Activated CD8-positive, alpha-beta T cell treated with anti-CD3 and anti-CD28 coated beads for 36 hours (primary cell): ENCODE measurements around the gene LGI4. TPM values are rescaled to one million over a fixed set of nuclear protein-coding genes. Genes with fewer than 3 reads are reported as not detected.

ENCODE experiments used
- ATAC-seq: fragments of 200-7000 bp; cut with Tn5 transposase; one replicate; pipeline ENCODE4 v1.10.0; 2021; ENCODE audit warnings: mild to moderate bottlenecking, moderate library complexity
- CTCF ChIA-PET: fragments of 350-600 bp; sonication (Branson Sonifier 250); formaldehyde crosslinking; loops from one replicate; lab custom pipeline; 2021; ENCODE audit warnings: antibody characterized with exemption; lab: Charles Lee
- POLR2A ChIA-PET: fragments of 350-600 bp; sonication (Branson Sonifier 250); formaldehyde crosslinking; loops from one replicate; lab custom pipeline; 2021; ENCODE audit warnings: antibody characterized with exemption; lab: Charles Lee
- DNase-seq: peaks from one replicate; pipeline ENCODE4 v3.0.0-alpha.2; 2020
- H3K27ac Mint-ChIP-seq: one replicate; pipeline ENCODE4 v1.8.0; 2021; ENCODE audit warnings: mild to moderate bottlenecking, mixed read lengths
- H3K27me3 Mint-ChIP-seq: one replicate; pipeline ENCODE4 v1.8.0; 2021; ENCODE audit warnings: mixed read lengths
- H3K36me3 Mint-ChIP-seq: one replicate; pipeline ENCODE4 v1.8.0; 2021; ENCODE audit warnings: low read depth, mixed read lengths
- H3K4me1 Mint-ChIP-seq: one replicate; pipeline ENCODE4 v1.8.0; 2021; ENCODE audit warnings: low read depth, mixed read lengths
- H3K4me3 Mint-ChIP-seq: one replicate; pipeline ENCODE4 v1.8.0; 2021; ENCODE audit warnings: mild to moderate bottlenecking, moderate library complexity, mixed read lengths
- H3K9me3 Mint-ChIP-seq: one replicate; pipeline ENCODE4 v1.8.0; 2021; ENCODE audit warnings: mixed read lengths
- intact Hi-C: fragments of 100-400 bp; cut with micrococcal nuclease; formaldehyde crosslinking; loops from one replicate; pipeline ENCODE4 v1.10.0; 2022
- total RNA-seq, 2 experiments: library from RNA; stranded (reverse); gene quantifications; one replicate each; pipeline ENCODE4 v1.2.3, GENCODE V29; 2021
- TF ChIP-seq, protein P1 (sequence below): fragments of 200-600 bp; IDR thresholded peaks from one replicate; pipeline ENCODE4 v1.8.0; 2022; ENCODE audit warnings: antibody characterized with exemption, mild to moderate bottlenecking

Gene LGI4
- total RNA-seq, 2 experiments from 2014 or later = 0.25 to 0.27 TPM

DNA sequence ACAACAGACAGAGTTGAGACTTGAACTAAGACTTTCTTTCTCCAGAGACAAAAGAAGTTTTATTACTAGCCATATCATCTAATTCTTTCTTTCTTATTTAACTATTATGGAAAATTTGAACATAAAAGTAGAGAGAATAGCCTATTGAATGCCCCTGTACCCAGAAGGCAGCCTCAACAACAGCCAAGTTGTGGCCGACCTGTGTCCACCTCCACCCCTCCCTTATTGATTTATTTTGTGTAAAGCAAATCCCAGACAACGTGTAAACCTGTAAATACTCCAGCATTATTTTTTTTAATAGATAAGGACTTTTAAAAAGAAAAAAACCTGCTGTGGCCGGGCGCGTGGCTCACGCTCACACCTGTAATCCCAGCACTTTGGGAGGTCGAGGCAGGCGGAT, 45.3 kb downstream of the LGI4 start:
- Mint-ChIP-seq H3K4me1 (peaks cover 11% of the 10 kb centered on the region), H3K36me3 (no peaks in the 10 kb centered on the region), H3K27ac (no peak overlapping the region), H3K4me3 (no peak overlapping the region), H3K9me3 (no peaks in the 10 kb centered on the region), H3K27me3 (peaks cover 3% of the 10 kb centered on the region)
- ChIA-PET POLR2A (interaction anchor here (0.7 kb wide), 1 partner anchor 79 kb away, joined by 3 read pairs; no protein-coding TSS in a partner anchor), CTCF (interaction anchor here (0.9 to 3.4 kb wide), 3 partner anchors 43 to 117 kb away, joined by 3 to 21 read pairs (median 15); no protein-coding TSS in a partner anchor)
- intact Hi-C loops = no loop called here
- TF ChIP-seq, protein P1, sequence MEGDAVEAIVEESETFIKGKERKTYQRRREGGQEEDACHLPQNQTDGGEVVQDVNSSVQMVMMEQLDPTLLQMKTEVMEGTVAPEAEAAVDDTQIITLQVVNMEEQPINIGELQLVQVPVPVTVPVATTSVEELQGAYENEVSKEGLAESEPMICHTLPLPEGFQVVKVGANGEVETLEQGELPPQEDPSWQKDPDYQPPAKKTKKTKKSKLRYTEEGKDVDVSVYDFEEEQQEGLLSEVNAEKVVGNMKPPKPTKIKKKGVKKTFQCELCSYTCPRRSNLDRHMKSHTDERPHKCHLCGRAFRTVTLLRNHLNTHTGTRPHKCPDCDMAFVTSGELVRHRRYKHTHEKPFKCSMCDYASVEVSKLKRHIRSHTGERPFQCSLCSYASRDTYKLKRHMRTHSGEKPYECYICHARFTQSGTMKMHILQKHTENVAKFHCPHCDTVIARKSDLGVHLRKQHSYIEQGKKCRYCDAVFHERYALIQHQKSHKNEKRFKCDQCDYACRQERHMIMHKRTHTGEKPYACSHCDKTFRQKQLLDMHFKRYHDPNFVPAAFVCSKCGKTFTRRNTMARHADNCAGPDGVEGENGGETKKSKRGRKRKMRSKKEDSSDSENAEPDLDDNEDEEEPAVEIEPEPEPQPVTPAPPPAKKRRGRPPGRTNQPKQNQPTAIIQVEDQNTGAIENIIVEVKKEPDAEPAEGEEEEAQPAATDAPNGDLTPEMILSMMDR = no peak
- DNase-seq (no peak), ATAC-seq (no peak)

DNA sequence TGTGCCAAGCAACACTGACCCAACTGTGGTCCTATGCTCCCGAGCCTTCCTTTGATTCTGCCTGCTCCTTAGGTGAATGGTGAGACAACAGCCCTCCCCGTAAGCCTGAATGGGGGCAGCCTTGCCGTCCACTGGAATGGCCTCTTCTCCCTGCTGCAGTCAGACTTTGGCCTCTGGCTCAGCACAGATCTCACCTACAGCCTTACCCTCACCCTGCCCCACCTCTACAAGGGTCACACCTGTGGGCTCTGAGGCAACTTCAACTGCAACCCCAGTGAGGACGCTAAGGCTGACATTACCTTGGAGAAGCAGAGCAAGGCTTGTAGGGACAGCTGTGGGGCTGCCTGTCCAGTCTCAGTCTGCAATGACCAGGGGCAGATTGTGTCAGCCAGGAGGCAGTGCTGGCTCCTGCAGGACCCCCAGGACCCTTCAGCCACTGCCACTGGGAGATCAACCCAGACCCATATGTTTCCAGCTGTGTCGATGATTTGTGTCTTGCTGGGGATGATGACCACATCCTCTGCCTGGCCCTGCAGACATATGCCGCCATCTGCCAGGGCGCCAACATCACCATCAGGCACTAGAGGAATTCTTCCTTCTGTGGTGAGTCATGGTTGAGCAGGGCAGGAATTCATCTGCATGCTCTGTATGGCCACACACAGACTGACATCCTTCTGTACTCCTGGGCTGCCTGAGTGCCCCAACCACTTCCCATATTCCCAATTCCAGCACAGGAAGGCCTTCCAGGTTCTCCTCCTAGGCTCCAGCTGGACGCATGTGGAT, 46.5 kb downstream of the LGI4 start:
- Mint-ChIP-seq H3K9me3 (no peaks in the 10 kb centered on the region), H3K27me3 (peaks cover 3% of the 10 kb centered on the region), H3K27ac (no peak overlapping the region), H3K4me3 (no peak overlapping the region), H3K36me3 (no peaks in the 10 kb centered on the region), H3K4me1 (peaks cover 11% of the 10 kb centered on the region)
- ChIA-PET CTCF (interaction anchor here (0.9 kb wide), 1 partner anchor 22 kb away, joined by 3 read pairs; no protein-coding TSS in a partner anchor), POLR2A (no interaction called here)
- no peak for DNase-seq
- TF ChIP-seq, protein P1 = no peak
- no peak for ATAC-seq
- intact Hi-C loops = no loop called here

DNA sequence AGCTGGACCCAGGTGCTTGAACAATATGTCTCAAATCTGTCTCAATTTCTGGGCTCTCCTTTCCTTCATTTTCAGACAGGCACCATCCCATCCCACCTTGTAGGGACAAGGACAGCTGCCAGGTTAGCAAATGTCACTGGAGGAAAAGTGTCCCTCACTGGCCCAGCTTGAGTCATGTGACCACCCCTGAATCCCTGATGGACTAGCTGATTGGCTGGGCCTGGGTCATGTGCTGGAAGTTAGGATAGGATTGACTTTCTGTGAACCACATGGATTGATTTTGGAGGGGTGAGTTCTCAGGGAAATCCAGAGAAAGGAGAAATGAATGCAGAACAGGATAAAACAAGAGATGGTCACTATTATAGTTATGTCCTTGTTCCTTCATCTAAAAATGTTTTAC, 47.5 kb downstream of the LGI4 start:
- peaks cover 11% of the 10 kb centered on the region for H3K4me1 Mint-ChIP-seq
- POLR2A ChIA-PET = no interaction called here
- intact Hi-C loops = no loop called here

DNA sequence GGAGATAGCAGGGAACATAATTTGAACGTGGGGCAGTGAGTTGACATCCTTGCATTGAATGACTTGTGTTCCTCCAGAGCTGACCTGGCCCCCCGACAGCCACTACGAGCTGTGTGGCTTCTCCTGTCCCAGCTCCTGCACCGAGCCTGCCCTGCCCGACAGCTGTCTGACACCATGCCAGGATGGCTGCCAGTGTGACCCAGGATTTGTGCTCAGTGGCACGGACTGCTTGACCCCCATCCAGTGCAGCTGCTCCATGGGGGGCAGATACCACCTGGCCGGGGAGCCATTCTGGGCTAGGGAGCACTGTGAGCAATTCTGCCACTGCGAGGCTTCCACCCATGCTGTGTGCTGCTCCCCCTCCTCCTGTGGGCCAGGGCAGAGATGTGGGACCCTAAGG, 48.4 kb downstream of the LGI4 start:
- H3K9me3 Mint-ChIP-seq = no peaks in the 10 kb centered on the region
- H3K4me1 Mint-ChIP-seq = peaks cover 11% of the 10 kb centered on the region
- ATAC-seq = no peak
- no peak overlapping the region for H3K4me3 Mint-ChIP-seq
- ChIA-PET CTCF (interaction anchor here (0.8 to 3.3 kb wide), 9 partner anchors 17 to 377 kb away, joined by 3 to 21 read pairs (median 5); partner anchors contain the start of gene LGI4), POLR2A (no interaction called here)
- intact Hi-C loops = no loop called here
- H3K36me3 Mint-ChIP-seq = no peaks in the 10 kb centered on the region
- TF ChIP-seq, protein P1 = no peak
- H3K27me3 Mint-ChIP-seq = peaks cover 3% of the 10 kb centered on the region
- H3K27ac Mint-ChIP-seq = no peak overlapping the region
- no peak for DNase-seq

More for the DNA sequence above, 47.5 kb downstream of the LGI4 start:
- DNase-seq = no peak
- CTCF ChIA-PET = interaction anchor here (0.8 to 3.3 kb wide), 4 partner anchors 20 to 376 kb away, joined by 3 to 21 read pairs (median 6); partner anchors contain the start of gene LGI4
- Mint-ChIP-seq H3K27ac (no peak overlapping the region), H3K27me3 (peaks cover 3% of the 10 kb centered on the region), H3K9me3 (no peaks in the 10 kb centered on the region), H3K36me3 (no peaks in the 10 kb centered on the region), H3K4me3 (no peak overlapping the region)
- TF ChIP-seq, protein P1 = no peak
- no peak for ATAC-seq

DNA sequence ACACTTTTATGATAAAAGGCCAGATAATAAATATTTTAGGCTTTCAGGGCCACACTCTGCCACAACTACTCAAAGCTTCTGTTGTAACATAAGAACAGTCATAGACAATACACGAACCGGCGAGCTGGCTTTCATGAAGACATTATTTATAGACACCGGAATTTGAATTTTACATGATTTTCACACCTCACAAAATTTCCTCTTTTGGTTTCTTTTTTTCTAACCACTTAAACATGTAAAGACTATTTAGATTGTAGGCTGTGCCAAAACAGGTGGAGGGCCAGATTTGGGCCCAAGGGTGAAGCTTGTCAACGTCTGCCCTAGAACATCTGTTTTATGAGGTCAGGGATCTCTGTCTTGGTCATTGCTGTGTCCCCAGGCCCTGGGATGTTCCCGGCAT, 48.9 kb downstream of the LGI4 start:
- Mint-ChIP-seq H3K27me3 (peaks cover 3% of the 10 kb centered on the region), H3K4me3 (no peak overlapping the region), H3K9me3 (no peaks in the 10 kb centered on the region), H3K27ac (no peak overlapping the region), H3K4me1 (peaks cover 11% of the 10 kb centered on the region), H3K36me3 (no peaks in the 10 kb centered on the region)
- TF ChIP-seq, protein P1 = no peak
- ATAC-seq = no peak
- DNase-seq = no peak
- intact Hi-C loops = no loop called here
- ChIA-PET POLR2A (no interaction called here), CTCF (interaction anchor here (1.0 to 3.3 kb wide), 8 partner anchors 16 to 113 kb away, joined by 3 to 21 read pairs (median 6); partner anchors contain the start of gene LGI4)
